ENCODE results near the gene HIVEP1.

HIVEP1 gene

GRCh38 chr6:12012038-12012557, at the start of gene HIVEP1:
TSS of gene HIVEP1 (plus strand) at chr6:12012312. CDS start at chr6:12015629, 3,317 bp downstream.
- Histone ChIP-seq H3K9ac (ENCODE audit: low read length in 2 of 2) (peak within 1 kb of the TSS; percentile 58 to 62), H3K9me3 (ENCODE audit: control insufficient read depth in 2 of 2, low read length in 2 of 2) (peaks cover 0 to 3% of the 10 kb centered on the region in 2 donors), H3K27ac (ENCODE audit: low read length) (peak within 1 kb of the TSS; percentile 53), H3K27me3 (ENCODE audit: control insufficient read depth in 1 of 2, insufficient read depth in 2 of 2, low read length in 2 of 2) (no peaks in the 10 kb centered on the region), H3K4me3 (ENCODE audit: low read length in 2 of 2) (peak within 1 kb of the TSS; percentile 66 to 85), H3K4me1 (ENCODE audit: control insufficient read depth, insufficient read depth, low read length) (peaks cover 11% of the 10 kb centered on the region), H3K36me3 (ENCODE audit: control insufficient read depth in 2 of 2, insufficient read depth in 2 of 2, low read length in 2 of 2) (peaks cover under 1% of the 10 kb centered on the region in 2 donors)

GRCh38 chr6:11963756-11964500, 48.2 kb upstream of the HIVEP1 start:
- H3K4me1 ChIP-seq (ENCODE audit: control insufficient read depth, insufficient read depth, low read length): no peaks in the 10 kb centered on the region
- H3K4me3 ChIP-seq (ENCODE audit: low read length in 2 of 2): no peak overlapping the region
- no peaks in the 10 kb centered on the region for H3K36me3 ChIP-seq (ENCODE audit: control insufficient read depth in 2 of 2, insufficient read depth in 2 of 2, low read length in 2 of 2)
- no peaks in the 10 kb centered on the region for H3K27me3 ChIP-seq (ENCODE audit: control insufficient read depth in 1 of 2, insufficient read depth in 2 of 2, low read length in 2 of 2)
- H3K9ac ChIP-seq (ENCODE audit: low read length in 2 of 2): no peak overlapping the region
- H3K27ac ChIP-seq (ENCODE audit: low read length): no peak overlapping the region
- H3K9me3 ChIP-seq (ENCODE audit: control insufficient read depth in 2 of 2, low read length in 2 of 2): no peaks in the 10 kb centered on the region

- Histone ChIP-seq H3K27ac (ENCODE audit: low read length) (no peak overlapping the region), H3K9ac (ENCODE audit: low read length in 2 of 2) (no peak overlapping the region), H3K27me3 (ENCODE audit: control insufficient read depth in 1 of 2, insufficient read depth in 2 of 2, low read length in 2 of 2) (no peaks in the 10 kb centered on the region), H3K9me3 (ENCODE audit: control insufficient read depth in 2 of 2, low read length in 2 of 2) (no peaks in the 10 kb centered on the region), H3K36me3 (ENCODE audit: control insufficient read depth in 2 of 2, insufficient read depth in 2 of 2, low read length in 2 of 2) (no peaks in the 10 kb centered on the region), H3K4me1 (ENCODE audit: control insufficient read depth, insufficient read depth, low read length) (no peaks in the 10 kb centered on the region), H3K4me3 (ENCODE audit: low read length in 2 of 2) (no peak overlapping the region)
Observed at GRCh38 chr6:11964729-11965335, 47.3 kb upstream of the HIVEP1 start.

- no peak overlapping the region for H3K27ac ChIP-seq (ENCODE audit: low read length)
- no peaks in the 10 kb centered on the region for H3K27me3 ChIP-seq (ENCODE audit: control insufficient read depth in 1 of 2, insufficient read depth in 2 of 2, low read length in 2 of 2)
- no peak overlapping the region for H3K9ac ChIP-seq (ENCODE audit: low read length in 2 of 2)
- no peaks in the 10 kb centered on the region for H3K36me3 ChIP-seq (ENCODE audit: control insufficient read depth in 2 of 2, insufficient read depth in 2 of 2, low read length in 2 of 2)
- no peaks in the 10 kb centered on the region for H3K4me1 ChIP-seq (ENCODE audit: control insufficient read depth, insufficient read depth, low read length)
- H3K9me3 ChIP-seq (ENCODE audit: control insufficient read depth in 2 of 2, low read length in 2 of 2): no peaks in the 10 kb centered on the region
- no peak overlapping the region for H3K4me3 ChIP-seq (ENCODE audit: low read length in 2 of 2)
Observed at GRCh38 chr6:11965499-11965898, 46.6 kb upstream of the HIVEP1 start.

- Histone ChIP-seq H3K27ac (ENCODE audit: low read length) (no peak overlapping the region), H3K27me3 (ENCODE audit: control insufficient read depth in 1 of 2, insufficient read depth in 2 of 2, low read length in 2 of 2) (no peaks in the 10 kb centered on the region), H3K9ac (ENCODE audit: low read length in 2 of 2) (no peak overlapping the region), H3K9me3 (ENCODE audit: control insufficient read depth in 2 of 2, low read length in 2 of 2) (no peaks in the 10 kb centered on the region), H3K4me3 (ENCODE audit: low read length in 2 of 2) (no peak overlapping the region), H3K4me1 (ENCODE audit: control insufficient read depth, insufficient read depth, low read length) (no peaks in the 10 kb centered on the region), H3K36me3 (ENCODE audit: control insufficient read depth in 2 of 2, insufficient read depth in 2 of 2, low read length in 2 of 2) (no peaks in the 10 kb centered on the region)
Observed at GRCh38 chr6:11968241-11968806, 43.8 kb upstream of the HIVEP1 start.

GRCh38 chr6:11969092-11969491, 43.0 kb upstream of the HIVEP1 start:
- Histone ChIP-seq H3K4me1 (ENCODE audit: control insufficient read depth, insufficient read depth, low read length) (no peaks in the 10 kb centered on the region), H3K9ac (ENCODE audit: low read length in 2 of 2) (no peak overlapping the region), H3K27me3 (ENCODE audit: control insufficient read depth in 1 of 2, insufficient read depth in 2 of 2, low read length in 2 of 2) (no peaks in the 10 kb centered on the region), H3K4me3 (ENCODE audit: low read length in 2 of 2) (peak overlapping the region; percentile 17 to 29), H3K36me3 (ENCODE audit: control insufficient read depth in 2 of 2, insufficient read depth in 2 of 2, low read length in 2 of 2) (no peaks in the 10 kb centered on the region), H3K9me3 (ENCODE audit: control insufficient read depth in 2 of 2, low read length in 2 of 2) (no peaks in the 10 kb centered on the region), H3K27ac (ENCODE audit: low read length) (no peak overlapping the region)

- no peaks in the 10 kb centered on the region for H3K9me3 ChIP-seq (ENCODE audit: control insufficient read depth in 2 of 2, low read length in 2 of 2)
- H3K27me3 ChIP-seq (ENCODE audit: control insufficient read depth in 1 of 2, insufficient read depth in 2 of 2, low read length in 2 of 2): no peaks in the 10 kb centered on the region
- no peak overlapping the region for H3K27ac ChIP-seq (ENCODE audit: low read length)
- H3K9ac ChIP-seq (ENCODE audit: low read length in 2 of 2): no peak overlapping the region
- H3K36me3 ChIP-seq (ENCODE audit: control insufficient read depth in 2 of 2, insufficient read depth in 2 of 2, low read length in 2 of 2): no peaks in the 10 kb centered on the region
- no peaks in the 10 kb centered on the region for H3K4me1 ChIP-seq (ENCODE audit: control insufficient read depth, insufficient read depth, low read length)
- no peak overlapping the region for H3K4me3 ChIP-seq (ENCODE audit: low read length in 2 of 2)
Observed at GRCh38 chr6:11970114-11970513, 42.0 kb upstream of the HIVEP1 start.

- H3K9me3 ChIP-seq (ENCODE audit: control insufficient read depth in 2 of 2, low read length in 2 of 2): no peaks in the 10 kb centered on the region
- no peak overlapping the region for H3K9ac ChIP-seq (ENCODE audit: low read length in 2 of 2)
- no peaks in the 10 kb centered on the region for H3K36me3 ChIP-seq (ENCODE audit: control insufficient read depth in 2 of 2, insufficient read depth in 2 of 2, low read length in 2 of 2)
- no peaks in the 10 kb centered on the region for H3K4me1 ChIP-seq (ENCODE audit: control insufficient read depth, insufficient read depth, low read length)
- H3K4me3 ChIP-seq (ENCODE audit: low read length in 2 of 2): no peak overlapping the region
- no peaks in the 10 kb centered on the region for H3K27me3 ChIP-seq (ENCODE audit: control insufficient read depth in 1 of 2, insufficient read depth in 2 of 2, low read length in 2 of 2)
- H3K27ac ChIP-seq (ENCODE audit: low read length): no peak overlapping the region
Observed at GRCh38 chr6:11971154-11971553, 41.0 kb upstream of the HIVEP1 start.

GRCh38 chr6:11972270-11972669, 39.8 kb upstream of the HIVEP1 start:
- no peak overlapping the region for H3K4me3 ChIP-seq (ENCODE audit: low read length in 2 of 2)
- no peak overlapping the region for H3K9ac ChIP-seq (ENCODE audit: low read length in 2 of 2)
- H3K4me1 ChIP-seq (ENCODE audit: control insufficient read depth, insufficient read depth, low read length): no peaks in the 10 kb centered on the region
- no peak overlapping the region for H3K27ac ChIP-seq (ENCODE audit: low read length)
- H3K27me3 ChIP-seq (ENCODE audit: control insufficient read depth in 1 of 2, insufficient read depth in 2 of 2, low read length in 2 of 2): no peaks in the 10 kb centered on the region
- no peaks in the 10 kb centered on the region for H3K9me3 ChIP-seq (ENCODE audit: control insufficient read depth in 2 of 2, low read length in 2 of 2)
- H3K36me3 ChIP-seq (ENCODE audit: control insufficient read depth in 2 of 2, insufficient read depth in 2 of 2, low read length in 2 of 2): no peaks in the 10 kb centered on the region

GRCh38 chr6:11972806-11973205, 39.3 kb upstream of the HIVEP1 start:
- H3K9ac ChIP-seq (ENCODE audit: low read length in 2 of 2): no peak overlapping the region
- H3K27ac ChIP-seq (ENCODE audit: low read length): no peak overlapping the region
- no peaks in the 10 kb centered on the region for H3K9me3 ChIP-seq (ENCODE audit: control insufficient read depth in 2 of 2, low read length in 2 of 2)
- H3K4me3 ChIP-seq (ENCODE audit: low read length in 2 of 2): no peak overlapping the region
- H3K4me1 ChIP-seq (ENCODE audit: control insufficient read depth, insufficient read depth, low read length): no peaks in the 10 kb centered on the region
- no peaks in the 10 kb centered on the region for H3K27me3 ChIP-seq (ENCODE audit: control insufficient read depth in 1 of 2, insufficient read depth in 2 of 2, low read length in 2 of 2)
- no peaks in the 10 kb centered on the region for H3K36me3 ChIP-seq (ENCODE audit: control insufficient read depth in 2 of 2, insufficient read depth in 2 of 2, low read length in 2 of 2)

- no peaks in the 10 kb centered on the region for H3K36me3 ChIP-seq (ENCODE audit: control insufficient read depth in 2 of 2, insufficient read depth in 2 of 2, low read length in 2 of 2)
Observed at GRCh38 chr6:11973238-11973637, 38.9 kb upstream of the HIVEP1 start.

More at GRCh38 chr6:11973238-11973637, 38.9 kb upstream of the HIVEP1 start:
- no peaks in the 10 kb centered on the region for H3K9me3 ChIP-seq (ENCODE audit: control insufficient read depth in 2 of 2, low read length in 2 of 2)
- H3K4me3 ChIP-seq (ENCODE audit: low read length in 2 of 2): no peak overlapping the region
- no peaks in the 10 kb centered on the region for H3K27me3 ChIP-seq (ENCODE audit: control insufficient read depth in 1 of 2, insufficient read depth in 2 of 2, low read length in 2 of 2)
- no peak overlapping the region for H3K9ac ChIP-seq (ENCODE audit: low read length in 2 of 2)
- no peak overlapping the region for H3K27ac ChIP-seq (ENCODE audit: low read length)
- H3K4me1 ChIP-seq (ENCODE audit: control insufficient read depth, insufficient read depth, low read length): no peaks in the 10 kb centered on the region

Measured in stomach smooth muscle (tissue), 2 donors.